ENCODE data around the gene DLG2.

Gene DLG2

GRCh38 chr11:83990160-83990733 lies 1636.9 kb downstream of the DLG2 start:
- DNase-seq (ENCODE audit: low read depth) = no peak

- no peak for DNase-seq (ENCODE audit: low read depth)
Measured at GRCh38 chr11:83982825-83983224, 1644.3 kb downstream of the DLG2 start.

- DNase-seq (ENCODE audit: low read depth) = no peak
Measured at GRCh38 chr11:83979593-83979992, 1647.6 kb downstream of the DLG2 start.

- no peak for DNase-seq (ENCODE audit: low read depth)
Measured at GRCh38 chr11:83978942-83979341, 1648.2 kb downstream of the DLG2 start.

- no peak for DNase-seq (ENCODE audit: low read depth)
Measured at GRCh38 chr11:83976086-83976485, 1651.1 kb downstream of the DLG2 start.

GRCh38 chr11:83972536-83972935 lies 1654.6 kb downstream of the DLG2 start:
- no peak for DNase-seq (ENCODE audit: low read depth)

- no peak for DNase-seq (ENCODE audit: low read depth)
Measured at GRCh38 chr11:83971063-83971462, 1656.1 kb downstream of the DLG2 start.

GRCh38 chr11:83970061-83970671 lies 1657.0 kb downstream of the DLG2 start:
- DNase-seq (ENCODE audit: low read depth) = no peak

- DNase-seq (ENCODE audit: low read depth) = no peak
Measured at GRCh38 chr11:83957038-83957900, 1669.9 kb downstream of the DLG2 start.

- DNase-seq (ENCODE audit: low read depth) = no peak
Measured at GRCh38 chr11:83956119-83956697, 1670.9 kb downstream of the DLG2 start.

GRCh38 chr11:83954780-83955179 lies 1672.4 kb downstream of the DLG2 start:
- no peak for DNase-seq (ENCODE audit: low read depth)

- DNase-seq (ENCODE audit: low read depth) = no peak
Measured at GRCh38 chr11:83951521-83951920, 1675.6 kb downstream of the DLG2 start.

GRCh38 chr11:83948200-83948599 lies 1678.9 kb downstream of the DLG2 start:
- DNase-seq (ENCODE audit: low read depth) = no peak

- no peak for DNase-seq (ENCODE audit: low read depth)
Measured at GRCh38 chr11:83945976-83946375, 1681.2 kb downstream of the DLG2 start.

GRCh38 chr11:83941050-83941449 lies 1686.1 kb downstream of the DLG2 start:
- DNase-seq (ENCODE audit: low read depth) = no peak

GRCh38 chr11:83938148-83938547 lies 1689.0 kb downstream of the DLG2 start:
- DNase-seq (ENCODE audit: low read depth) = no peak

- DNase-seq (ENCODE audit: low read depth) = no peak
Measured at GRCh38 chr11:83933008-83933407, 1694.1 kb downstream of the DLG2 start.

GRCh38 chr11:83927422-83927821 lies 1699.7 kb downstream of the DLG2 start:
- DNase-seq (ENCODE audit: low read depth) = no peak

- DNase-seq (ENCODE audit: low read depth) = no peak
Measured at GRCh38 chr11:83924795-83925542, 1702.2 kb downstream of the DLG2 start.

GRCh38 chr11:83923961-83924360 lies 1703.2 kb downstream of the DLG2 start:
- DNase-seq (ENCODE audit: low read depth) = no peak

GRCh38 chr11:83922953-83923352 lies 1704.2 kb downstream of the DLG2 start:
- no peak for DNase-seq (ENCODE audit: low read depth)

- no peak for DNase-seq (ENCODE audit: low read depth)
Measured at GRCh38 chr11:83922318-83922717, 1704.8 kb downstream of the DLG2 start.

All from activated T-helper 1 cell treated with Interleukin-2 at 50 U/mL for 16 hours (primary cell).